HS-5 (cell line): ENCODE measurements around the gene BCL3.
"Not testable (repeated sequence)": the region's sequence is repeated elsewhere in the genome, so short reads cannot be mapped to it uniquely, and the experiment has no call there.

Experiments
- DNase-seq: peaks from one replicate; pipeline ENCODE4 v3.0.0-alpha.2; 2012; ENCODE audit warnings: low read depth

BCL3 gene

GRCh38 chr19:44748426-44749254 lies at the start of gene BCL3:
Gene BCL3 (plus strand): TSS chr19:44748708. CDS start chr19:44748791, 83 bp downstream.
- DNase-seq: no peak

GRCh38 chr19:44700547-44700946 lies 48.0 kb upstream of the BCL3 start:
- DNase-seq: no peak

- no peak for DNase-seq
Measured at GRCh38 chr19:44701228-44701627, 47.3 kb upstream of the BCL3 start.

GRCh38 chr19:44702551-44703176 lies 45.8 kb upstream of the BCL3 start:
- no peak for DNase-seq

- no peak for DNase-seq
Measured at GRCh38 chr19:44703336-44704078, 45.0 kb upstream of the BCL3 start.

- DNase-seq: no peak
Measured at GRCh38 chr19:44704982-44705381, 43.5 kb upstream of the BCL3 start.

- no peak for DNase-seq
Measured at GRCh38 chr19:44705502-44706010, 43.0 kb upstream of the BCL3 start.

- DNase-seq: no peak
Measured at GRCh38 chr19:44706506-44707236, 41.8 kb upstream of the BCL3 start.

- DNase-seq: no peak
Measured at GRCh38 chr19:44707794-44708193, 40.7 kb upstream of the BCL3 start.

- DNase-seq: no peak
Measured at GRCh38 chr19:44708940-44709339, 39.6 kb upstream of the BCL3 start.

- not testable (repeated sequence) for DNase-seq
Measured at GRCh38 chr19:44709434-44710266, 38.9 kb upstream of the BCL3 start.

- no peak for DNase-seq
Measured at GRCh38 chr19:44710483-44710882, 38.0 kb upstream of the BCL3 start.

- no peak for DNase-seq
Measured at GRCh38 chr19:44712864-44713515, 35.5 kb upstream of the BCL3 start.

GRCh38 chr19:44714597-44715169 lies 33.8 kb upstream of the BCL3 start:
- no peak for DNase-seq

GRCh38 chr19:44717603-44718002 lies 30.9 kb upstream of the BCL3 start:
- no peak for DNase-seq

GRCh38 chr19:44718441-44719261 lies 29.9 kb upstream of the BCL3 start:
- DNase-seq: no peak

GRCh38 chr19:44719262-44719701 lies 29.2 kb upstream of the BCL3 start:
- DNase-seq: no peak

- DNase-seq: not testable (repeated sequence)
Measured at GRCh38 chr19:44720396-44720795, 28.1 kb upstream of the BCL3 start.

- DNase-seq: no peak
Measured at GRCh38 chr19:44720945-44721344, 27.6 kb upstream of the BCL3 start.
